Mesenchymal stem cell (in vitro differentiated cells and primary cell): ENCODE data around the gene OR1E2. TPM values are rescaled to one million over a fixed set of nuclear protein-coding genes. Genes with fewer than 3 reads are reported as not detected.

Experiments
- DNase-seq: peaks from one replicate; pipeline ENCODE4 v3.0.0-alpha.2; 2013
- H2AFZ ChIP-seq: one replicate; pipeline ENCODE4 v1.6.1; 2013; ENCODE audit warnings: low read depth, mild to moderate bottlenecking, control low read depth, inconsistent platforms, low read length, moderate library complexity
- H2AK5ac ChIP-seq: 2 replicates; pipeline ENCODE4 v1.6.1; 2013; ENCODE audit warnings: low read length, moderate library complexity, mild to moderate bottlenecking, inconsistent platforms; ENCODE audit not compliant: severe bottlenecking
- H2BK120ac ChIP-seq: one replicate; pipeline ENCODE4 v1.6.1; 2013; ENCODE audit warnings: low read depth, mild to moderate bottlenecking, inconsistent platforms, low read length, moderate library complexity
- H2BK12ac ChIP-seq, 2 experiments: one replicate each; pipeline ENCODE4 v1.6.1; 2013; ENCODE audit warnings: inconsistent platforms in 2 of 2, low read length in 2 of 2, mild to moderate bottlenecking in 2 of 2, moderate library complexity in 2 of 2, control low read depth in 1 of 2
- H2BK15ac ChIP-seq: one replicate; pipeline ENCODE4 v1.6.1; 2013; ENCODE audit warnings: mild to moderate bottlenecking, low read depth, inconsistent platforms; ENCODE audit not compliant: poor library complexity, severe bottlenecking
- H2BK5ac ChIP-seq: 2 replicates; pipeline ENCODE4 v1.6.1; 2013; ENCODE audit warnings: low read depth, mild to moderate bottlenecking, low read length, control low read depth, inconsistent platforms; ENCODE audit not compliant: poor library complexity, severe bottlenecking
- H3K14ac ChIP-seq, 2 experiments: one replicate each; pipeline ENCODE4 v1.6.1; 2013; ENCODE audit warnings: inconsistent platforms in 2 of 2, low read length in 2 of 2, control low read depth in 1 of 2, mild to moderate bottlenecking in 1 of 2, moderate library complexity in 1 of 2
- H3K18ac ChIP-seq, 2 experiments: one replicate each; pipeline ENCODE4 v1.6.1; 2013; ENCODE audit warnings: inconsistent platforms in 2 of 2, low read length in 2 of 2, control low read depth in 1 of 2, low read depth in 1 of 2, mild to moderate bottlenecking in 1 of 2
- H3K23ac ChIP-seq, 2 experiments: one replicate each; pipeline ENCODE4 v1.6.1; 2013; ENCODE audit warnings: inconsistent platforms in 2 of 2, low read length in 2 of 2, mild to moderate bottlenecking in 2 of 2, moderate library complexity in 2 of 2, control low read depth in 1 of 2
- H3K27ac ChIP-seq: 2 replicates; pipeline ENCODE4 v1.5.1; 2013; ENCODE audit warnings: mild to moderate bottlenecking, moderate library complexity, low read length, control low read depth, inconsistent platforms; ENCODE audit not compliant: poor library complexity, severe bottlenecking
- H3K27me3 ChIP-seq, 2 experiments: 2 replicates each; pipeline versions ENCODE4 v1.6.1 to v1.7.0; 2013; ENCODE audit warnings: low read length in 2 of 2, mild to moderate bottlenecking in 2 of 2, moderate library complexity in 2 of 2, control low read depth in 1 of 2, inconsistent platforms in 1 of 2; ENCODE audit not compliant: control insufficient read depth in 1 of 2, insufficient read depth in 1 of 2
- H3K36me3 ChIP-seq, 2 experiments: 2 replicates each; pipeline versions ENCODE4 v1.6.1 to v1.7.0; 2013; ENCODE audit warnings: low read length in 2 of 2, control low read depth in 1 of 2, inconsistent platforms in 1 of 2, low read depth in 1 of 2, mild to moderate bottlenecking in 1 of 2; ENCODE audit not compliant: insufficient read depth in 2 of 2, control insufficient read depth in 1 of 2
- H3K4ac ChIP-seq, 2 experiments: one replicate each; pipeline ENCODE4 v1.6.1; 2013; ENCODE audit warnings: inconsistent platforms in 2 of 2, low read length in 2 of 2, mild to moderate bottlenecking in 2 of 2, moderate library complexity in 2 of 2, control low read depth in 1 of 2, low read depth in 1 of 2
- H3K4me1 ChIP-seq: 2 replicates; pipeline ENCODE4 v1.6.1; 2013; ENCODE audit warnings: low read depth, low read length, control low read depth; ENCODE audit not compliant: control insufficient read depth, insufficient read depth
- H3K4me2 ChIP-seq: 2 replicates; pipeline ENCODE4 v1.6.1; 2013; ENCODE audit warnings: low read length, mild to moderate bottlenecking, inconsistent platforms; ENCODE audit not compliant: poor library complexity, severe bottlenecking
- H3K4me3 ChIP-seq, 2 experiments: 2 replicates each; pipeline versions ENCODE4 v1.5.1 to v1.7.0; 2013; ENCODE audit warnings: low read length in 2 of 2, mild to moderate bottlenecking in 2 of 2, control low read depth in 1 of 2, low read depth in 1 of 2; ENCODE audit not compliant: insufficient read depth in 1 of 2
- H3K79me1 ChIP-seq: replicated peaks from 2 replicates; pipeline ENCODE4 v1.6.1; 2013; ENCODE audit warnings: mild to moderate bottlenecking, control low read depth, low read length, inconsistent platforms; ENCODE audit not compliant: poor library complexity, severe bottlenecking
- H3K9ac ChIP-seq: 2 replicates; pipeline ENCODE4 v1.7.0; 2013; ENCODE audit warnings: mild to moderate bottlenecking, low read length, moderate library complexity
- H3K9me3 ChIP-seq: 2 replicates; pipeline ENCODE4 v1.7.0; 2013; ENCODE audit warnings: mild to moderate bottlenecking, low read length; ENCODE audit not compliant: control insufficient read depth
- H4K8ac ChIP-seq: one replicate; pipeline ENCODE4 v1.6.1; 2013; ENCODE audit warnings: inconsistent platforms, mild to moderate bottlenecking, low read length, moderate library complexity
- H4K91ac ChIP-seq: one replicate; pipeline ENCODE4 v1.6.1; 2013; ENCODE audit warnings: mild to moderate bottlenecking, low read length, inconsistent platforms
- WGBS: methylation state at CpG from one replicate; pipeline ENCODE4 v1.1.7; 2013; ENCODE audit warnings: mixed read lengths; 5-methylcytosine and 5-hydroxymethylcytosine counted together
- polyA plus RNA-seq, 2 experiments: library from polyadenylated mRNA; stranded (reverse); fragments of 200-250 nt; gene quantifications; one replicate each; pipeline ENCODE4 v1.2.3, GENCODE V29; 2013

Gene OR1E2, protein sequence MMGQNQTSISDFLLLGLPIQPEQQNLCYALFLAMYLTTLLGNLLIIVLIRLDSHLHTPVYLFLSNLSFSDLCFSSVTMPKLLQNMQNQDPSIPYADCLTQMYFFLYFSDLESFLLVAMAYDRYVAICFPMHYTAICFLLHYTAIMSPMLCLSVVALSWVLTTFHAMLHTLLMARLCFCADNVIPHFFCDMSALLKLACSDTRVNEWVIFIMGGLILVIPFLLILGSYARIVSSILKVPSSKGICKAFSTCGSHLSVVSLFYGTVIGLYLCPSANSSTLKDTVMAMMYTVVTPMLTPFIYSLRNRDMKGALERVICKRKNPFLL
- not detected for polyA plus RNA-seq (2013, experiment 1 of 2)
- not detected for polyA plus RNA-seq (2013, experiment 2 of 2)

DNA sequence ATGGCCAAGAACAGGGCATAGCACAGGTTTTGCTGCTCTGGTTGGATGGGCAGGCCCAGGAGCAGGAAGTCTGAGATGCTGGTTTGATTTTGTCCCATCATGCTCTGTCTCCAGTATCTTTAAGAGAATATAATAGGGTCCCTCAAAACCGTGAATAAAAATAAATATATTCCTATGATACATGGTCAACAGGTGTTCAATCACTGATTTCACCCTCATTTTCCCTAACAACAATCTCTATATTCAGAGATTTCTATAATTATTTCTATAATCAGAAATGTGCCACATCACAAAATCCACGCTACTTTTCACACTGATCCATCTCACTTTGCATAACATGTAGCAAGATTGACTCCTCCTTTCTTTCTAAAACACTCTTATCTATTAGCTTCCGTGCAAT, at the start of gene OR1E2:
Gene OR1E2 (minus strand): TSS at position 101 of the 400 bp plus-strand sequence. CDS start 0 bp downstream, at position 101.
- no peak for DNase-seq
- H3K4ac ChIP-seq: no peak within 1 kb of the TSS
- no peaks in the 10 kb centered on the region for H3K27me3 ChIP-seq
- H3K4me2 ChIP-seq: no peak within 1 kb of the TSS
- no peak within 1 kb of the TSS for H2BK15ac ChIP-seq
- no peak within 1 kb of the TSS for H2AFZ ChIP-seq
- no peak within 1 kb of the TSS for H3K9ac ChIP-seq
- H3K18ac ChIP-seq: no peak within 1 kb of the TSS
- no peak within 1 kb of the TSS for H4K8ac ChIP-seq
- no peak within 1 kb of the TSS for H4K91ac ChIP-seq
- no peak within 1 kb of the TSS for H2BK12ac ChIP-seq
- 69% methylated on average over 2 of the region's 3 CpGs for WGBS
- H3K23ac ChIP-seq: no peak within 1 kb of the TSS
- no peaks in the 10 kb centered on the region for H3K79me1 ChIP-seq
- H2BK120ac ChIP-seq: no peak within 1 kb of the TSS
- no peaks in the 10 kb centered on the region for H3K36me3 ChIP-seq
- H2BK5ac ChIP-seq: no peak within 1 kb of the TSS
- no peak within 1 kb of the TSS for H3K4me3 ChIP-seq
- H3K27ac ChIP-seq: no peak within 1 kb of the TSS
- H3K9me3 ChIP-seq: peaks cover 10% of the 10 kb centered on the region
- no peak within 1 kb of the TSS for H3K14ac ChIP-seq
- H3K4me1 ChIP-seq: no peaks in the 10 kb centered on the region
- H2AK5ac ChIP-seq: no peak within 1 kb of the TSS

DNA sequence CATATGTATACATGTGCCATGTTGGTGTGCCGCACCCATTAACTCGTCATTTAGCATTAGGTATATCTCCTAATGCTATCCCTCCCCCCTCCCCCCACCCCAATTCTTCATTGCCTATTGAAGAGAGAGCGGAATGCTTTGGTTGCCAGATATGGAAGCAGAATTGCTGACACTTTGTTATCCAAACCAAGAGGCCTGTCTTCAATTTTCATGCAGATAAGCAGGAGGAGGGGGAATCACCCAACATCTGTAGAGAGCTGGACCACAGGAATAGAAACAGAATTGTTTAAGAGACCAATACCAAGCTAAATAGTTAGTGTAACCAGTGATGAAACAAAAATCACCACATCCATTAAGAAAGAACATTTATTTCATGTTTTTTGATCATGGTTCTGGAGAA, 49.2 kb upstream of the OR1E2 start:
- no CpG with 5 or more reads among the region's 3 CpGs for WGBS
- Histone ChIP-seq H3K27ac (no peak overlapping the region), H3K18ac (no peak overlapping the region), H2BK120ac (no peak overlapping the region), H2BK5ac (no peak overlapping the region), H3K4ac (no peak overlapping the region), H3K9ac (no peak overlapping the region), H3K4me2 (no peak overlapping the region), H3K27me3 (peaks cover 0 to 3% of the 10 kb centered on the region in 2 experiments), H3K4me3 (no peak overlapping the region), H2AK5ac (no peak overlapping the region), H4K8ac (no peak overlapping the region), H3K23ac (no peak overlapping the region), H3K9me3 (no peaks in the 10 kb centered on the region), H3K79me1 (no peaks in the 10 kb centered on the region), H3K36me3 (no peaks in the 10 kb centered on the region), H3K14ac (no peak overlapping the region), H2AFZ (no peak overlapping the region), H2BK12ac (no peak overlapping the region), H3K4me1 (no peaks in the 10 kb centered on the region), H4K91ac (no peak overlapping the region), H2BK15ac (no peak overlapping the region)
- DNase-seq: no peak

- Histone ChIP-seq H3K36me3 (no peaks in the 10 kb centered on the region), H3K23ac (no peak overlapping the region), H3K14ac (no peak overlapping the region), H3K27me3 (peaks cover 0 to 3% of the 10 kb centered on the region in 2 experiments), H3K18ac (no peak overlapping the region), H2AFZ (no peak overlapping the region), H2BK120ac (no peak overlapping the region), H4K8ac (no peak overlapping the region), H3K4ac (no peak overlapping the region), H3K4me1 (no peaks in the 10 kb centered on the region), H4K91ac (no peak overlapping the region), H2BK15ac (no peak overlapping the region), H2BK12ac (no peak overlapping the region), H2BK5ac (no peak overlapping the region), H3K9ac (no peak overlapping the region), H3K27ac (no peak overlapping the region), H3K9me3 (no peaks in the 10 kb centered on the region), H3K4me3 (no peak overlapping the region), H3K4me2 (no peak overlapping the region), H3K79me1 (no peaks in the 10 kb centered on the region), H2AK5ac (no peak overlapping the region)
- WGBS: 86% methylated on average over 3 of the region's 3 CpGs
- no peak for DNase-seq
Measured at GRCh38 chr17:3479988-3480387, 46.3 kb upstream of the OR1E2 start.

GRCh38 chr17:3475812-3476610, 42.4 kb upstream of the OR1E2 start, which contains the start of gene ASPA:
Gene ASPA, plus strand, starts transcription at chr17:3475997. Its CDS starts 163 bp downstream, at chr17:3476160.
- H3K14ac ChIP-seq: no peak within 1 kb of the TSS
- H3K18ac ChIP-seq: no peak within 1 kb of the TSS
- no peak within 1 kb of the TSS for H2AFZ ChIP-seq
- peak within 1 kb of the TSS in 1 of 2 experiments; percentile 85 for H3K4me3 ChIP-seq
- no peaks in the 10 kb centered on the region for H3K9me3 ChIP-seq
- H2BK120ac ChIP-seq: no peak within 1 kb of the TSS
- no peaks in the 10 kb centered on the region for H3K79me1 ChIP-seq
- H4K8ac ChIP-seq: no peak within 1 kb of the TSS
- H2BK5ac ChIP-seq: no peak within 1 kb of the TSS
- no peak for DNase-seq
- no peak within 1 kb of the TSS for H3K27ac ChIP-seq
- peak within 1 kb of the TSS; percentile 96 for H3K9ac ChIP-seq
- H3K4me1 ChIP-seq: no peaks in the 10 kb centered on the region
- 60% methylated on average over 4 of the region's 7 CpGs for WGBS
- no peak within 1 kb of the TSS for H2BK15ac ChIP-seq
- H3K4me2 ChIP-seq: no peak within 1 kb of the TSS
- H3K23ac ChIP-seq: no peak within 1 kb of the TSS
- H2AK5ac ChIP-seq: no peak within 1 kb of the TSS
- no peaks in the 10 kb centered on the region for H3K27me3 ChIP-seq
- H2BK12ac ChIP-seq: no peak within 1 kb of the TSS
- H4K91ac ChIP-seq: no peak within 1 kb of the TSS
- H3K4ac ChIP-seq: no peak within 1 kb of the TSS
- no peaks in the 10 kb centered on the region for H3K36me3 ChIP-seq
